Tibial artery (tissue), 4 donors: ENCODE data around the gene PDCD6IP.

ENCODE experiments used
- DNase-seq, 2 donors: peaks; one replicate each; pipeline ENCODE4 v3.0.0-alpha.2; 2019
- H3K27ac ChIP-seq, 2 donors: fragments of 200-600 bp; sonication (generic) in 1 of 2; 1 replicate in 1 of 2; 2 replicates in 1 of 2; pipeline ENCODE4 v1.5.1; 2018 to 2019; ENCODE audit warnings: mild to moderate bottlenecking in 1 of 2
- H3K27me3 ChIP-seq, 2 donors: fragments of 200-600 bp; sonication (generic) in 1 of 2; one replicate each; pipeline versions ENCODE4 v1.5.1 to v1.6.0; 2016 to 2019
- H3K36me3 ChIP-seq, 3 donors: fragments of 200-600 bp; sonication (generic) in 2 of 3; one replicate each; pipeline ENCODE4 v1.5.1; 2016 to 2019; ENCODE audit warnings: mild to moderate bottlenecking in 2 of 3
- H3K4me1 ChIP-seq, 4 donors: fragments of 200-600 bp; sonication (generic) in 2 of 4; 1 replicate in 3 of 4; 2 replicates in 1 of 4; pipeline ENCODE4 v1.5.1; 2016 to 2019
- H3K4me3 ChIP-seq, 2 donors: fragments of 200-600 bp; sonication (generic) in 1 of 2; 1 replicate in 1 of 2; 2 replicates in 1 of 2; pipeline ENCODE4 v1.5.1; 2018 to 2019; ENCODE audit warnings: mild to moderate bottlenecking in 2 of 2
- H3K9me3 ChIP-seq, 3 donors: fragments of 200-600 bp; sonication (generic) in 1 of 3; one replicate each; pipeline ENCODE4 v1.5.1; 2016 to 2019
- CTCF ChIP-seq, 2 experiments: fragments of 200-600 bp in 1 of 2; fragments of 450-650 bp in 1 of 2; IDR thresholded peaks; one replicate each; pipeline ENCODE4 v1.5.1; 2017 to 2019; ENCODE audit warnings: antibody characterized with exemption in 2 of 2, mild to moderate bottlenecking in 1 of 2, moderate library complexity in 1 of 2
- intact Hi-C: fragments of 100-400 bp; cut with DNase I; formaldehyde crosslinking; loops from one replicate; pipeline ENCODE4 v1.15.0; 2023; ENCODE audit warnings: low total_unique reads

The PDCD6IP gene

GRCh38 chr3:33914731-33915379 is 116.4 kb downstream of the PDCD6IP start:
- TF ChIP-seq CTCF (IDR thresholded peaks at IDR 0.05): no peak

GRCh38 chr3:33915796-33916546 is 117.5 kb downstream of the PDCD6IP start:
- no peak for DNase-seq

More at GRCh38 chr3:33914731-33915379, 116.4 kb downstream of the PDCD6IP start:
- Histone ChIP-seq H3K36me3 (no peaks in the 10 kb centered on the region), H3K27me3 (no peaks in the 10 kb centered on the region), H3K9me3 (no peaks in the 10 kb centered on the region), H3K4me1 (no peaks in the 10 kb centered on the region), H3K27ac (no peak overlapping the region), H3K4me3 (no peak overlapping the region)
- DNase-seq: no peak
- intact Hi-C loops: no loop called here

GRCh38 chr3:33918126-33918756 is 119.8 kb downstream of the PDCD6IP start:
- TF ChIP-seq CTCF (IDR thresholded peaks at IDR 0.05): no peak
- Histone ChIP-seq H3K27me3 (no peaks in the 10 kb centered on the region), H3K36me3 (no peaks in the 10 kb centered on the region), H3K4me3 (no peak overlapping the region), H3K4me1 (no peaks in the 10 kb centered on the region), H3K27ac (no peak overlapping the region), H3K9me3 (no peaks in the 10 kb centered on the region)
- no peak for DNase-seq
- intact Hi-C loops: no loop called here

More at GRCh38 chr3:33915796-33916546, 117.5 kb downstream of the PDCD6IP start:
- no peak overlapping the region for H3K27ac ChIP-seq
- peak; percentile 22 for TF ChIP-seq CTCF (IDR thresholded peaks at IDR 0.05)
- H3K4me3 ChIP-seq: no peak overlapping the region
- intact Hi-C loops: no loop called here
- H3K36me3 ChIP-seq: no peaks in the 10 kb centered on the region
- no peaks in the 10 kb centered on the region for H3K9me3 ChIP-seq
- no peaks in the 10 kb centered on the region for H3K4me1 ChIP-seq
- no peaks in the 10 kb centered on the region for H3K27me3 ChIP-seq
